Suprapubic skin (tissue), 4 donors: ENCODE measurements around the gene FEZF2.

Experiments
- CTCF ChIP-seq, 2 donors: fragments of 200-600 bp in 1 of 2; fragments of 450-650 bp in 1 of 2; sonication (generic) in 1 of 2; IDR thresholded peaks; one replicate each; pipeline ENCODE4 v1.5.1; 2016 to 2019; ENCODE audit warnings: antibody characterized with exemption in 2 of 2, mild to moderate bottlenecking in 1 of 2, moderate library complexity in 1 of 2
- EP300 ChIP-seq: sonication (generic); formaldehyde crosslinking; IDR thresholded peaks from one replicate; pipeline ENCODE4 v1.6.1; 2017; ENCODE audit warnings: antibody characterized with exemption
- POLR2A ChIP-seq, 2 donors: fragments of 450-650 bp; IDR thresholded peaks; one replicate each; pipeline ENCODE4 v1.6.1; 2017; ENCODE audit warnings: antibody characterized with exemption in 2 of 2, mild to moderate bottlenecking in 2 of 2, moderate library complexity in 2 of 2
- POLR2AphosphoS5 ChIP-seq, 3 donors: sonication (generic); formaldehyde crosslinking; IDR thresholded peaks; one replicate each; pipeline ENCODE4 v1.6.1; 2017; ENCODE audit warnings: antibody characterized with exemption in 3 of 3

- no peak for TF ChIP-seq POLR2A (IDR thresholded peaks at IDR 0.05)
- no peak for TF ChIP-seq CTCF (IDR thresholded peaks at IDR 0.05)
- no peak for TF ChIP-seq POLR2AphosphoS5 (IDR thresholded peaks at IDR 0.05)
- TF ChIP-seq EP300: no peak
Observed at GRCh38 chr3:62392626-62393292, 19.4 kb upstream of the FEZF2 start.
